ENCODE data around the gene LRRC75B.

GRCh38 chr22:24583221-24584165, 9.4 kb downstream of the LRRC75B start:
- TF ChIP-seq POLR2A (IDR thresholded peaks at IDR 0.05; ENCODE audit: low read depth, low read length) (no peak), POLR2AphosphoS5 (IDR thresholded peaks at IDR 0.05; ENCODE audit: low read depth, low read length) (no peak), TAF1 (IDR thresholded peaks at IDR 0.05; ENCODE audit: low read depth, low read length) (no peak), SPI1 (IDR thresholded peaks at IDR 0.05; ENCODE audit: low read depth, low read length) (no peak), POU2F2 (IDR thresholded peaks at IDR 0.05; ENCODE audit: low read depth, low read length) (no peak)

Data from GM12891 (cell line).